Glutamatergic neuron (in vitro differentiated cells): ENCODE measurements around the gene ST3GAL4. TPM values are rescaled to one million over a fixed set of nuclear protein-coding genes. Genes with fewer than 3 reads are reported as not detected.

Experiments
- DNase-seq: peaks from one replicate; pipeline ENCODE4 v3.0.0; 2022
- H3K27ac Mint-ChIP-seq: one replicate; pipeline ENCODE4 v1.8.0; 2020; ENCODE audit warnings: mild to moderate bottlenecking, mixed read lengths, inconsistent platforms; ENCODE audit not compliant: unreplicated experiment
- H3K27me3 Mint-ChIP-seq: one replicate; pipeline ENCODE4 v1.8.0; 2020; ENCODE audit warnings: mild to moderate bottlenecking, moderate library complexity, mixed read lengths, inconsistent platforms; ENCODE audit not compliant: unreplicated experiment
- H3K36me3 Mint-ChIP-seq: one replicate; pipeline ENCODE4 v1.8.0; 2020; ENCODE audit warnings: mild to moderate bottlenecking, mixed read lengths, inconsistent platforms; ENCODE audit not compliant: unreplicated experiment
- H3K4me1 Mint-ChIP-seq: one replicate; pipeline ENCODE4 v1.8.0; 2020; ENCODE audit warnings: mild to moderate bottlenecking, low read depth, mixed read lengths, inconsistent platforms; ENCODE audit not compliant: unreplicated experiment
- H3K4me3 Mint-ChIP-seq: one replicate; pipeline ENCODE4 v1.8.0; 2020; ENCODE audit warnings: mild to moderate bottlenecking, mixed read lengths, inconsistent platforms; ENCODE audit not compliant: unreplicated experiment
- H3K9me3 Mint-ChIP-seq: one replicate; pipeline ENCODE4 v1.8.0; 2020; ENCODE audit warnings: mild to moderate bottlenecking, moderate library complexity, mixed read lengths, inconsistent platforms; ENCODE audit not compliant: unreplicated experiment
- total RNA-seq: library from RNA; stranded (reverse); fragmentation: NEBNext Ultra II Directional; extraction: Animal tissue kit (Norgen Biotek cat#: 25700); gene quantifications from one replicate; pipeline ENCODE4 v1.2.1, GENCODE V29; 2021; ENCODE audit not compliant: unreplicated experiment
- TF ChIP-seq, protein P1 (sequence below): fragments of 200-600 bp; sonication (generic); IDR thresholded peaks from one replicate; pipeline ENCODE4 v1.5.0; 2021; ENCODE audit not compliant: partially characterized antibody, unreplicated experiment

ST3GAL4 gene
- total RNA-seq, 1 donor from 2014 or later: 10.4 TPM

DNA sequence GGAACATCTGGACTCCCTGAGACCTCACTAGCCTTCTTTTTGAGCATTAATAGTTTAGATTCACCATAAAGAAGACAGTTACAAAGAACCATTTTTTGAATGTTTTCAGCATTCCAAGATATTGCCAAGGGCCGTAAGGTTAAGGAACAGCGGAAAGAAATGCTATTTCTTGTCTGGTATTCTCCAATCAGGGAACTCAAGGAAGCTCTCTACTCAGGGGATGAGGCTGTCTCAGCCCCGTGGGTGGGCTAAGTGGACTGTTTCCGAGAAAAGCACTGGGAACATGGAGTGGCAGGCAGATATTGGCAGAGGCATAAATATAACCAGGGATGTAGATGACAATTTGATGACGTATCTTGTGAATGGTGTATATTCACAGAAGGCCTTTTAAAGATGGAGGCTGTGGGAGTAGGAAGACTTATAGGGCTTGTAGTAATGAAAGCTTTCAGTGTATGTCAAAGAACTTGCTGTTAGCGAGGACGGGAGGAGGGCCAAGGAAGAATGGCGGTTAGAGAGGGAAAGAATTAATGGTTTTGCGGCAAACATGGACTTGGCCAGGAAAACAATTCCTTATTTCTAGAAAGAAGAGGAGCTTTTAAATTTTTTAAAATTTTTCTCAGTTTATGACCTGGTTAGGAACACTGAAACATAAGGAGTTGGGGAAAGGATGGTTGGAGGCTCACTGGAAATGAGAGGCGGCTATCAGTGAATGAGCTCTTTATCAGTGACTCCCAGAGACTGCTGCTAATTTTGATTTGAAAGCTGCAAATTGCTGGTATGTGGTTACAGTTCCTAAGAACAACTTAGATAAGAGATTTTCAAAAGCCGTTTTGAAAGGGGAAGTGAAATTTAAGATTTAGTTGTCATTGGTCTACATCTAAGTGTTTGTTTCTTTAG is 64.6 kb downstream of the ST3GAL4 start:
- H3K9me3 Mint-ChIP-seq: peaks cover 6% of the 10 kb centered on the region
- peaks cover 6% of the 10 kb centered on the region for H3K27me3 Mint-ChIP-seq
- no peak overlapping the region for H3K4me3 Mint-ChIP-seq
- H3K36me3 Mint-ChIP-seq: no peaks in the 10 kb centered on the region
- TF ChIP-seq, protein P1, sequence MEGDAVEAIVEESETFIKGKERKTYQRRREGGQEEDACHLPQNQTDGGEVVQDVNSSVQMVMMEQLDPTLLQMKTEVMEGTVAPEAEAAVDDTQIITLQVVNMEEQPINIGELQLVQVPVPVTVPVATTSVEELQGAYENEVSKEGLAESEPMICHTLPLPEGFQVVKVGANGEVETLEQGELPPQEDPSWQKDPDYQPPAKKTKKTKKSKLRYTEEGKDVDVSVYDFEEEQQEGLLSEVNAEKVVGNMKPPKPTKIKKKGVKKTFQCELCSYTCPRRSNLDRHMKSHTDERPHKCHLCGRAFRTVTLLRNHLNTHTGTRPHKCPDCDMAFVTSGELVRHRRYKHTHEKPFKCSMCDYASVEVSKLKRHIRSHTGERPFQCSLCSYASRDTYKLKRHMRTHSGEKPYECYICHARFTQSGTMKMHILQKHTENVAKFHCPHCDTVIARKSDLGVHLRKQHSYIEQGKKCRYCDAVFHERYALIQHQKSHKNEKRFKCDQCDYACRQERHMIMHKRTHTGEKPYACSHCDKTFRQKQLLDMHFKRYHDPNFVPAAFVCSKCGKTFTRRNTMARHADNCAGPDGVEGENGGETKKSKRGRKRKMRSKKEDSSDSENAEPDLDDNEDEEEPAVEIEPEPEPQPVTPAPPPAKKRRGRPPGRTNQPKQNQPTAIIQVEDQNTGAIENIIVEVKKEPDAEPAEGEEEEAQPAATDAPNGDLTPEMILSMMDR: no peak
- no peak for DNase-seq
- peaks cover 24% of the 10 kb centered on the region for H3K4me1 Mint-ChIP-seq
- no peak overlapping the region for H3K27ac Mint-ChIP-seq

DNA sequence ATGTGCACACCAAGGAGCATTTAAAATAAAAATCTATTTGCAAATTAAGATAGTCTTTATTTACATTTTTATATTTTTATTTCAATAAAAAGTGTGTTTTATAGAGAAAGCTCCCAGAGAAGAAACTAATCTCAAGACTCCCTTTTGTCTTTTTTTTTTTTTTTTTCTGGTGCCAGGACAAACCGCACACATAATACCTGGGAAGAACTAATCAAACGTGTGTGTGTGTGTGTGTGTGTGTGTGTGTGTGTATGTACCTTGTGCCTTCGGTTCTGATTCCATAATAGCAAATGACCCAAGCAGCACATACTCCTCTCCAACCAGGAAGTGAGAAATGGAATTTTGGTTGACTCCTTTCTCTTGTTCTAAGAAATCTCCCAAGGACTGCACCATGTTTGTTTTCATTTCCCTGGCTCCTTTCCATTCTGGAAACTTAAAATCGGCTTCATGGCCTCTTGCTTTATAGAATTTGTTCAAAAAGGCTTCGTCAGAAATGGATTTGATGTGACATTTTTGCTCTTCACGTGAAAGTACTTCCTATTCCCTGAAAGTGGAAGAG is 65.3 kb downstream of the ST3GAL4 start:
- TF ChIP-seq, protein P1: no peak
- H3K9me3 Mint-ChIP-seq: peaks cover 7% of the 10 kb centered on the region
- peaks cover 6% of the 10 kb centered on the region for H3K27me3 Mint-ChIP-seq
- peaks cover 21% of the 10 kb centered on the region for H3K4me1 Mint-ChIP-seq
- no peaks in the 10 kb centered on the region for H3K36me3 Mint-ChIP-seq
- H3K27ac Mint-ChIP-seq: no peak overlapping the region
- DNase-seq: no peak
- H3K4me3 Mint-ChIP-seq: no peak overlapping the region

DNA sequence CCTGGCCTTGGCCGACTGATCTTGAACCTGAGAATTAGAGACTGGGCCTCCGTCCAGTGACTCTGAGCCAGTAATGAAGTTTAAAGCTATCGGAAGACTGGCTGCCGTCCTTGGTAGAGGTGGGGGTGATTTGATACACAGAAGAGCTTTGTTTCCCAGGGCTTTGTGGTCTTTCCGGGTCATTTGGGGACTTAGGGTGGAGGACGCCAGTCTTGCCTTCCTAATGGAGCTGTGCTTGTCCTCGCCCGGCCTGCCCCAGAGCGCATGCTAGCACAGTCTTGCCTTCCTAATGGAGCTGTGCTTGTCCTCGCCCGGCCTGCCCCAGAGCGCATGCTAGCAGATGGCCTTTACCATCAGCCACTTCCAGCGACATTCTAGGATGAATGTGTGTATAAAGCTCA is 65.8 kb downstream of the ST3GAL4 start:
- H3K27ac Mint-ChIP-seq: no peak overlapping the region
- H3K4me1 Mint-ChIP-seq: peaks cover 21% of the 10 kb centered on the region
- peak; percentile 29 for DNase-seq
- H3K9me3 Mint-ChIP-seq: peaks cover 7% of the 10 kb centered on the region
- TF ChIP-seq, protein P1: no peak
- H3K27me3 Mint-ChIP-seq: peaks cover 4% of the 10 kb centered on the region
- no peak overlapping the region for H3K4me3 Mint-ChIP-seq
- no peaks in the 10 kb centered on the region for H3K36me3 Mint-ChIP-seq

DNA sequence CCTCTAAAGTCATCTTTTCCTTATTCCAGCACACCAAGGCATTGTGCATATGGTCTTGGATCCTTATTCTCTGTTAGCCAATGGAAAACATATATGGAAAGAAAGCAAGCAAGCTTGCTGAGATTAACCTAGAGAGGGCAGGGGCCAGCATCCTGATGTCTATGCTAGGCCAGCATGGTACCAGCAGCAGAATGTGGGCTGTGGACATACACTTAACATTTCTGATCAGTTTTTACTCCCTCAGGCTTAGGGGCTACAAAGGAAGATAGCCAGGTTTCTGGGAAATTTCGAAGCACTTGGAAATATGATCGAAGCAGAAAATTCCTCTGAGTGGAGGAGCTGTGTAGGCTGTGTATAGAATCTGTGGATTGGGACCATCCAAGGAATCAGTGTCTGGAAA is 67.0 kb downstream of the ST3GAL4 start:
- peaks cover 33% of the 10 kb centered on the region for H3K4me1 Mint-ChIP-seq
- H3K36me3 Mint-ChIP-seq: no peaks in the 10 kb centered on the region
- TF ChIP-seq, protein P1: no peak
- peaks cover 10% of the 10 kb centered on the region for H3K9me3 Mint-ChIP-seq
- peaks cover 4% of the 10 kb centered on the region for H3K27me3 Mint-ChIP-seq
- no peak for DNase-seq
- H3K27ac Mint-ChIP-seq: no peak overlapping the region
- no peak overlapping the region for H3K4me3 Mint-ChIP-seq

DNA sequence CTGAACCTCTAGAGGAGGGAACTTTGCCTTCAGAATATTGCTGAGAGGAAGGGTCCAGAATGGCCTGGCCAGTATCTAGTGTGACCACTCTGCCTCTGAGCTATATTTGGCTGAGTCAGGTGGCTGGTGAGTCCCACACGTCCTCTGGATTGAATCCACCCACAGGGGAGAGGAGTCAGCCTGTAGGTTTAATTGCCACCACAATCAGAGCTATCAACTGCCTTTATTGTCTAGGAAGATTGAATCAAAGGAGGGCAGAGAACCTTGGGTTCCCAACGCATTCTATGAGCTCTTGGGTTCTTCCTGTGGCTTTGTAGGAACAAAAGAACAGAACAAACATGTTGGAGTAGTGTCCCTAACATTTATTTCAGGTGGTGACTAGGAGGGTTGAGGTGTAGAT is 67.7 kb downstream of the ST3GAL4 start:
- TF ChIP-seq, protein P1: no peak
- no peak overlapping the region for H3K27ac Mint-ChIP-seq
- H3K4me1 Mint-ChIP-seq: peaks cover 38% of the 10 kb centered on the region
- peaks cover 4% of the 10 kb centered on the region for H3K27me3 Mint-ChIP-seq
- no peaks in the 10 kb centered on the region for H3K36me3 Mint-ChIP-seq
- H3K9me3 Mint-ChIP-seq: peaks cover 10% of the 10 kb centered on the region
- no peak for DNase-seq
- H3K4me3 Mint-ChIP-seq: no peak overlapping the region
